Right forelimb (tissue), 1 donor: ENCODE data around the gene SYK.

ENCODE experiments used
- DNase-seq: peaks from one replicate; pipeline ENCODE4 v3.0.0-alpha.2; 2018

The SYK gene

GRCh38 chr9:90826326-90827020 is 24.9 kb downstream of the SYK start:
- no peak for DNase-seq

DNA sequence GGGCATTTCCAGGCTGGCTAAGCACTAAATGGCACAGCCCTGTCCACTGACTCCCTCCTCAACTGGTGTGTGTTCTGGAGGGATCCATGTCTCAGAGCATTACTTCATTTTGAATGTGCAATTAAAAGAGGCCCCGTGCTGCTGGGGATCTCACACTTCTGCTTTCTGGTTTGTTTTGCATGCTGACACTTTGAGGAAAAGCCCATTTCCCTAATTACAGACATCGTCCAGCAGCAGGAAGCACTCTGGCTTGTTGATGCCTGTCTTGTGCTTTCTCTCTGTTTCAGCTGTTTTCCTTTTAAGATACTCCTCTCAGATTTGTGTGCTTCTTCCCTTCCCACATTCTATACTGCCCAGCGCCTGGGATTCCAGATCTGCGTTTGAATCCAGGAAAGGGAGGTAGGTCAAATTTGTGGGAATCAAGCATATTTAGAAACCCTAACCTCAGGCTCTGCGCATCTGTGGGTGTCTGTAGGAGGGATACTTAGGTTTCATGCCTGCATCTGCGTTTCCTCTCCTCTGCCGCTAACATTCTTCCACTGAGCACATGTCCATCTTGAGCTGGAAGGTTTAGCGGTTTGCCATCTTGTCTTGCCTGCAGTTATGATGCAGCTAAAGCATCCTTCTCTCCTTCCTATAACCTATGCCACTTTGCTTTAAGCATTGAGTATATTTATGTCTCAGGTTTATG is 25.7 kb downstream of the SYK start:
- DNase-seq: no peak

DNA sequence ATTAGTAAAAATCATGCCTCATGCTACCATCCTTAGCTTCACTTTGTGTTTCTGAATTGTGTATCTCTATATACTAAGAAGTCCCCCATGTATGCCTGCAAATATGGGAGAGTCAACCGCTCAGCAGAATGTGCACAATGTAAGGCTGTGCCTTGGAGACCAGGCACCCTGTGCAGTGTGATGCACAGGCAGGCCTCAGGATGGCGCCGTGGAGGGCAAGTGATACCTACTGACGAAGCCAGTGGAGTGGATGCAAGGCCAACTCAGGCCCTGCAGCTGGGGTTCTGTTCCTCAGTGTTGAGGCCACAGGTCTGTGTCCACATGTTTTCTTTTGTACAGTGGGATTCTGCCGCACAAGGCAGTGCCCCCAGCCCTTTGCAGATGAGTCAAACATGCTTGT is 28.4 kb downstream of the SYK start:
- no peak for DNase-seq

- DNase-seq: no peak
These were observed 29.4 kb downstream of the SYK start for GRCh38 chr9:90830977-90831376.

- DNase-seq: no peak
These were observed 30.6 kb downstream of the SYK start for GRCh38 chr9:90832261-90832660.

- DNase-seq: peak; percentile 65
These were observed 33.4 kb downstream of the SYK start for GRCh38 chr9:90834828-90835595.

GRCh38 chr9:90836411-90837080 is 34.9 kb downstream of the SYK start:
- DNase-seq: no peak

DNA sequence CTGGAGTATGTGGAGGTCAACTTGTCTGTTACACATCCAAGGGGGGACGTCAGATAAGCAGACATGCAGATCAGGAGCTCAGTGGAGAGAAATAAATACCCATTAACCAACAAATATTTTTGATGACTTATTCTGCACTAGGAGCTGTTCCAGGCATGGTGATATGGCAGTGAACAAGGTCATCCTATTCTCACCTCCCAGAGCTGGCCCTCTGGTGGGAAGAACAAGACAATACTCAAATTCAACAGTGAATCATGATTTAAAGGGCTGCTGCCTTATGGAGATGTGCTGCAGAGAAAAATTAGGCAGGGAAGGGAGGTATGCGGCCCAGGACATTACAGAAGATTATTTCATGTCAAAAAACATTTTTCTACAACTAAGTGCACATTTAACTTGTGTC is 36.5 kb downstream of the SYK start:
- no peak for DNase-seq

- no peak for DNase-seq
These were observed 37.0 kb downstream of the SYK start for GRCh38 chr9:90838581-90839154.

DNA sequence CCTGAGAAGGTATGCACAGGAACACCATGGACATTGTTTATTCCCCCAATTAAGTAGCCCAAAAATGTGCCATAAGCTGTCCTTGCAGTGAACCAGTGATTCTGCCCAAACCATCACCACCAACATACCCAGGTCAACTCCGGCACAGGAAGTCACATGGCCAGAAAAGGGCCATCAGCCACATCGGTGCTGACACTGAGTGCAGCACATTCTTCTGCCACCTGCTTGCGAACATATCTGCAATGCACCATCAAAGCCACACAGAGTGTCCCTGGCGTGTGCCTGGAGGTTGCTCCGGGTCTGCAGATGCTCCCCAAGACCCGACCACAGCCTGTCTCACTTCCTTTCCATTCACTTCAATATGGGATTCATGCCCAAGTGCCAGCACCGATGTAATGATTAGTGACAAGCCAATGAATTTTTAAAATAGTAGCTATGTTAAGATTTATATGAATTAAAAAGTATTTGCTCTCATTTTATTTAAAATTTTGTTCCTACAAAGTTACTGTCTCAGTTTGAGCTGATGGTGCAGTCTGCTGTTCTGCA is 37.6 kb downstream of the SYK start:
- no peak for DNase-seq

DNA sequence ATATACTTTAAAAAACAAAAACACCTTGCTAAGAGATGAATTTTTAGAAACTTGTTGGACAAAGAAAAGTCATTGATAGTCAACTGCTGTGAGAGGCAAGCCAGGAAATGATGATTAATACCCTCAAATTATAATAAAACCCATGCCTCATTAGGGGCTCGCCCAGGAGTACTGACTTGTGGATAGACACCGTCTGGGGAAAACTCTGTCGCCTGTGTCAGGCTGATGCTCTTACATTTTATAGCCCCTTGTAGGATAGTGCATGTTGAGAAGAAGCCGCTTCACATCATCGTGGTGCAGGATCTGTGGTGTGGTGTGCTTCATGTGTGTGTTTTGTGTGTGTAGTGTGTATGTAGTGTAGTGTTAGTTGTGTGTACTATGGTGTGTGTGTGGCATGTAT is 39.1 kb downstream of the SYK start:
- no peak for DNase-seq

DNA sequence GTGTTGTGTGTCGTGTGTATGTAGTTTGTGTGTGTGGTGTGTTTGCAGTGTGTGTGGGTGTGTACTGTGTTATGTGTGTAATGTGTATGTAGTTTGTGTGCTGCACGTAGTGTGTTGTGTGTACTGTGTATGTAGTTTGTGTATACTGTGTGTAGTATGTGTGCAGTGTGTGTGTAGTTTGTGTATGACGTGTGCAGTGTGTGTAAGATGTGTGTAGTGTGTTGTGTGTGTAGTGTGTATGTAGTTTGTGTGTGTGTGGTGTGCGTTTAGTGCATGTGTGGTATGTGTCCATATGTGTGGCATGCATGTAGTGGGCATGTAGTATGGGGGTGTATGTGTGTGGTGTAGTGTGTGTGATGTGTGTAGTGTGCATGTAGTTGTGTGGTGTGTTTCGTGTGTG is 39.6 kb downstream of the SYK start:
- no peak for DNase-seq

DNA sequence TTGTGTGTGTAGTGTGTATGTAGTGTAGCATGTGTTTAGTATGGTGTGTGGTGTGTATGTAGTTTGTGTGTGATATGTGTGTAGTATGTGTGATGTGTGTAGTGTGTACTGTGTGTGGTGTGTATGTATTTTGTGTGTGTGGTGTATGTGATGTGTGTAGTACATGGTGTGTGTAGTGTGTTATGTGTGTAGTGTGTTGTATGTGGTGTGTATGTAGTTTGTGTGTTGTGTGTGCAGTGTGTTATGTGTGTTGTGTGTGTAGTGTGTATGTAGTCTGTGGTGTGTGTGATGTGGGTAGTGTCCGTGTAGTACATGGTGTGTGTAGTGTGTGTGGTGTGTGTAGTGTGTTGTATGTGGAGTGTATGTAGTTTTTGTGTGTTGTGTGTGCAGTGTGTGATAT is 40.0 kb downstream of the SYK start:
- DNase-seq: no peak

DNA sequence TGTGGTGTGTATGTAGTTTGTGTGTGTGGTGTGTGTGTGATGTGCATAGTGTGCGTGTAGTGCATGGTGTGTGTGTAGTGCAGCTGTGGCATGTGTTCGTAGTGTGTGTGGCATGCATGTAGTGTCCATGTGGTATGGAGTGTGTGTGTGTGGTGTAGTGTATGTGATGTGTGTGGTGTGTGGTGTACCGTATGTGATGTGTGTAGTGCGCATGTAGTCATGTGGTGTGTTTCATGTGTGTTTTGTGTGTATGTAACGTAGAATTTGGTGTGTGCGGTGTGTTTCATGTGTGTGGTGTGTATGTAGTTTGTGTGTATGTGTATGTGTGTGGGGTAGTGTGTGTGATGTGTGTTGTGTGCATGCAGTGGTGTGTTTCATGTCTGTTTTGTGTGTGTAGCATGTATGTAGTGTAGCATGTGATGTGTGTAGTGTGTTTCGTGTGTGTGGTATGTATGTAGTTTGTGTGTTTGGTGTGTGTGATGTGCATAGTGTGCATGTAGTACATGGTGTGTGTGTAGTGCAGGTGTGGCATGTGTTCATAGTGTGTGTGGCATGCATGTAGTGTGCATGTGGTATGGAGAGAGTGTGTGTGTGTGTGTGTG is 40.7 kb downstream of the SYK start:
- no peak for DNase-seq

GRCh38 chr9:90842996-90843395 is 41.4 kb downstream of the SYK start:
- DNase-seq: no peak

GRCh38 chr9:90843525-90843924 is 41.9 kb downstream of the SYK start:
- DNase-seq: no peak

GRCh38 chr9:90844326-90844725 is 42.7 kb downstream of the SYK start:
- no peak for DNase-seq

- no peak for DNase-seq
These were observed 45.3 kb downstream of the SYK start for GRCh38 chr9:90846770-90847419.

DNA sequence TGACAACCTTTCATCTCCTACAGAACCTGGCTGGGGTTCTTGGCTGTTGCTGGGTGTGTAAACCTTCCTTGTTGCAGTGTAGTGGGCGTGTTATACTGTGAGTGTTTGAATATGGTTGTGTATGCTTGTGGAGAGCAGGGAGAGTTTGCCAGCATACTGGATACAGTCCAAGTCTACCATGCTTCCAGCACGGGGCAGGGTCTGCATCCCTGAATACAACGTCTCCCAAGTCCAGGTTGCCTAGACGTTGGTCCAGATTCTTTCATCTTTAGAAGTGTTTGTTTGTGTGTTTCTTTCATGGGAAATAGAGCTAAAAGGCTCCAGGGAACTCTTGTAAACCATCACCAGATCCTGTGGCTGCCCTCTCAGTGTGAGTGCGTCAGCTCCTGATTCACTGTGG is 46.4 kb downstream of the SYK start:
- DNase-seq: no peak

DNA sequence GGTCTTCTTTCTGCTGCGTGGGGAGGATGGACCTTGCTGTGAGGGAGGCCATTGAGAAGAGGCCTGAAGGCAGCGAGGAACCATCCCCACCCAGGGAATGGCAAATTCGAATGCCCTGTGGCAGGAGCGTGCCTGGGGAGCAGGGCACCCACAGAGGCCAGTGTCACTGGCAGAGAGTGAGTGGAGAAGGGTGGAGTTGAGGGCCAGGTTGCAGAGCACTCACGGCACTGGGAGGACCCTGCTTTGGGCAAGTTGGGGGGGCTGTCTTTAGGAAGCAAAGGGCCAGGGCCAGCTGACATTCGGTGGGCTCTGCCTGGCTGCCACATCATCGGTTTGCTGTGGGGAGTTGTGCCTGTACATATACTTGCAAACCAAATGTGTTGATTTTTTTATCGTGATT is 47.2 kb downstream of the SYK start:
- DNase-seq: no peak

GRCh38 chr9:90851444-90851843 is 49.8 kb downstream of the SYK start:
- no peak for DNase-seq

- DNase-seq: no peak
These were observed 52.3 kb downstream of the SYK start for GRCh38 chr9:90853945-90854344.
